ENCODE results near the gene SLC38A10. TPM values are rescaled to one million over a fixed set of nuclear protein-coding genes. Genes with fewer than 3 reads are reported as not detected.

SLC38A10 gene
- total RNA-seq, 1 donor from 2014 or later: 26.1 TPM

- Histone ChIP-seq H3K4me3 (ENCODE audit: low read length in 3 of 3) (no peak overlapping the region), H3K27ac (ENCODE audit: low read depth, low read length) (no peak overlapping the region), H3K36me3 (ENCODE audit: control insufficient read depth in 3 of 3, insufficient read depth in 3 of 3, low read length in 3 of 3) (no peaks in the 10 kb centered on the region), H3K27me3 (ENCODE audit: control insufficient read depth in 3 of 3, insufficient read depth in 3 of 3, low read length in 3 of 3) (peaks cover 0 to 3% (median 0%) of the 10 kb centered on the region in 3 donors), H3K9me3 (ENCODE audit: control insufficient read depth in 3 of 3, low read length in 3 of 3) (no peaks in the 10 kb centered on the region), H3K4me1 (ENCODE audit: control insufficient read depth in 3 of 3, insufficient read depth in 3 of 3, low read length in 3 of 3) (peaks cover 17 to 29% (median 18%) of the 10 kb centered on the region in 3 donors), H3K9ac (ENCODE audit: low read depth in 1 of 3, low read length in 3 of 3) (no peak overlapping the region)
Observed at GRCh38 chr17:81305051-81305630, 10.0 kb upstream of the SLC38A10 start.

- H3K4me1 ChIP-seq (ENCODE audit: control insufficient read depth in 3 of 3, insufficient read depth in 3 of 3, low read length in 3 of 3): peaks cover 11 to 21% (median 11%) of the 10 kb centered on the region in 3 donors
- H3K27me3 ChIP-seq (ENCODE audit: control insufficient read depth in 3 of 3, insufficient read depth in 3 of 3, low read length in 3 of 3): peaks cover 0 to 3% (median 0%) of the 10 kb centered on the region in 3 donors
- H3K9ac ChIP-seq (ENCODE audit: low read depth in 1 of 3, low read length in 3 of 3): no peak overlapping the region
- H3K9me3 ChIP-seq (ENCODE audit: control insufficient read depth in 3 of 3, low read length in 3 of 3): no peaks in the 10 kb centered on the region
- H3K27ac ChIP-seq (ENCODE audit: low read depth, low read length): no peak overlapping the region
- H3K4me3 ChIP-seq (ENCODE audit: low read length in 3 of 3): no peak overlapping the region
- H3K36me3 ChIP-seq (ENCODE audit: control insufficient read depth in 3 of 3, insufficient read depth in 3 of 3, low read length in 3 of 3): no peaks in the 10 kb centered on the region
Observed at GRCh38 chr17:81304196-81305015, 9.3 kb upstream of the SLC38A10 start.

- H3K4me3 ChIP-seq (ENCODE audit: low read length in 3 of 3): no peak overlapping the region
- H3K9ac ChIP-seq (ENCODE audit: low read depth in 1 of 3, low read length in 3 of 3): peak overlapping the region in 1 of 3 donors; percentile 60
- peaks cover 0 to 3% (median 0%) of the 10 kb centered on the region in 3 donors for H3K27me3 ChIP-seq (ENCODE audit: control insufficient read depth in 3 of 3, insufficient read depth in 3 of 3, low read length in 3 of 3)
- no peaks in the 10 kb centered on the region for H3K9me3 ChIP-seq (ENCODE audit: control insufficient read depth in 3 of 3, low read length in 3 of 3)
- H3K4me1 ChIP-seq (ENCODE audit: control insufficient read depth in 3 of 3, insufficient read depth in 3 of 3, low read length in 3 of 3): peaks cover 2 to 14% (median 4%) of the 10 kb centered on the region in 3 donors
- H3K36me3 ChIP-seq (ENCODE audit: control insufficient read depth in 3 of 3, insufficient read depth in 3 of 3, low read length in 3 of 3): no peaks in the 10 kb centered on the region
- no peak overlapping the region for H3K27ac ChIP-seq (ENCODE audit: low read depth, low read length)
Observed at GRCh38 chr17:81303385-81303784, 8.3 kb upstream of the SLC38A10 start.

GRCh38 chr17:81302861-81303333 is 7.8 kb upstream of the SLC38A10 start:
- Histone ChIP-seq H3K4me1 (ENCODE audit: control insufficient read depth in 3 of 3, insufficient read depth in 3 of 3, low read length in 3 of 3) (peaks cover 0 to 9% (median 4%) of the 10 kb centered on the region in 3 donors), H3K9ac (ENCODE audit: low read depth in 1 of 3, low read length in 3 of 3) (peak overlapping the region in 1 of 3 donors; percentile 60), H3K4me3 (ENCODE audit: low read length in 3 of 3) (no peak overlapping the region), H3K27ac (ENCODE audit: low read depth, low read length) (no peak overlapping the region), H3K36me3 (ENCODE audit: control insufficient read depth in 3 of 3, insufficient read depth in 3 of 3, low read length in 3 of 3) (no peaks in the 10 kb centered on the region), H3K9me3 (ENCODE audit: control insufficient read depth in 3 of 3, low read length in 3 of 3) (no peaks in the 10 kb centered on the region), H3K27me3 (ENCODE audit: control insufficient read depth in 3 of 3, insufficient read depth in 3 of 3, low read length in 3 of 3) (peaks cover 0 to 3% (median 0%) of the 10 kb centered on the region in 3 donors)

- no peaks in the 10 kb centered on the region for H3K36me3 ChIP-seq (ENCODE audit: control insufficient read depth in 3 of 3, insufficient read depth in 3 of 3, low read length in 3 of 3)
- no peaks in the 10 kb centered on the region for H3K9me3 ChIP-seq (ENCODE audit: control insufficient read depth in 3 of 3, low read length in 3 of 3)
- no peak overlapping the region for H3K4me3 ChIP-seq (ENCODE audit: low read length in 3 of 3)
- peaks cover 0 to 8% (median 4%) of the 10 kb centered on the region in 3 donors for H3K4me1 ChIP-seq (ENCODE audit: control insufficient read depth in 3 of 3, insufficient read depth in 3 of 3, low read length in 3 of 3)
- peak overlapping the region in 1 of 3 donors; percentile 60 for H3K9ac ChIP-seq (ENCODE audit: low read depth in 1 of 3, low read length in 3 of 3)
- peaks cover 0 to 3% (median 0%) of the 10 kb centered on the region in 3 donors for H3K27me3 ChIP-seq (ENCODE audit: control insufficient read depth in 3 of 3, insufficient read depth in 3 of 3, low read length in 3 of 3)
- H3K27ac ChIP-seq (ENCODE audit: low read depth, low read length): no peak overlapping the region
Observed at GRCh38 chr17:81302324-81302723, 7.2 kb upstream of the SLC38A10 start.

DNA sequence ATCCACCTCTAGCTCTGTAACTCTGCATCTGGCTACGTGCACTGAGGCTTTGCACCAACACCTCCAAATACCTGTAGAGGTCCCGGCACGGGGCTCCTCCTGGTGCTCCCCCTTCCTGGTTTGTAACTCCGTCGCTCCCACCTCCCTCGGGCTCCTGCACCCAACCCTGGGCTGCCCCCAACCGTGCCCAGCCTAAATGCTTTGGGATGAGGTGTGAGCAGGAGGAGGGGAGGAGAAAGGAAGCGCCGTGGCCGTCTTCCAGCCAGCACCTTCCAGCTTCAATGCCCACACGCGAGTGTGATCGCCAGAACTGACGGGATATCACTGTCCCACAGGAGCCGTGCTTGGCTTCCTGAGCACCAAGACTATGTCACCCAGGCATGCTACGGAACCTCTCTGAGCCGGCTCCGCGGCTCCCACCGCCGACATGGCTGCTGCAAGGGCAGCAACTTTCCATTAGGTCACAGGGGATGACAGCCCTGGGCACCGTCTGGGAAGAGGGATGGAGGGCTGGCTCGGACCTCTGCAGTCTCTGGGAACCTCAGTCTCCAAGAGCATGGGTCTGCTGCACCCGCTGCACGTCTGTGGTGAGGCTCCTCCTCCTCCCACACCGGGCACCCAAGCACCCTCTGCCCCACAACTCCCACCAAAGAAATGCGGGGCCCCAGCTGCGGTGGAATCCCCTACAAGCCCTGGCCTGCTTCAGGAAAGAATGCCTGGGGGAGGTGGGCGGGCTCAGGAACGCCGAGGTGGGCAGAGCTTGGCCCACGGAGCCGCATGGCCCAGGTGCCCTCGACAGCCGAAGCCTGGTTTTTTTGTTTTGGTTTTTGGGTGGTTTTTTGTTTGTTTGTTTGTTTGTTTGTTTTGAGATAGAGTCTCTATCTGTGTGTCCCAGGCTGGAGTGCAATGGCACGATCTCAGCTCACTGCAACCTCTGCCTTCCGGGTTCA is 6.4 kb upstream of the SLC38A10 start:
- Histone ChIP-seq H3K4me3 (ENCODE audit: low read length in 3 of 3) (no peak overlapping the region), H3K27ac (ENCODE audit: low read depth, low read length) (no peak overlapping the region), H3K9ac (ENCODE audit: low read depth in 1 of 3, low read length in 3 of 3) (peak overlapping the region in 1 of 3 donors; percentile 8), H3K36me3 (ENCODE audit: control insufficient read depth in 3 of 3, insufficient read depth in 3 of 3, low read length in 3 of 3) (no peaks in the 10 kb centered on the region), H3K9me3 (ENCODE audit: control insufficient read depth in 3 of 3, low read length in 3 of 3) (no peaks in the 10 kb centered on the region), H3K4me1 (ENCODE audit: control insufficient read depth in 3 of 3, insufficient read depth in 3 of 3, low read length in 3 of 3) (peaks cover 0 to 8% (median 4%) of the 10 kb centered on the region in 3 donors), H3K27me3 (ENCODE audit: control insufficient read depth in 3 of 3, insufficient read depth in 3 of 3, low read length in 3 of 3) (peaks cover 0 to 3% (median 0%) of the 10 kb centered on the region in 3 donors)

DNA sequence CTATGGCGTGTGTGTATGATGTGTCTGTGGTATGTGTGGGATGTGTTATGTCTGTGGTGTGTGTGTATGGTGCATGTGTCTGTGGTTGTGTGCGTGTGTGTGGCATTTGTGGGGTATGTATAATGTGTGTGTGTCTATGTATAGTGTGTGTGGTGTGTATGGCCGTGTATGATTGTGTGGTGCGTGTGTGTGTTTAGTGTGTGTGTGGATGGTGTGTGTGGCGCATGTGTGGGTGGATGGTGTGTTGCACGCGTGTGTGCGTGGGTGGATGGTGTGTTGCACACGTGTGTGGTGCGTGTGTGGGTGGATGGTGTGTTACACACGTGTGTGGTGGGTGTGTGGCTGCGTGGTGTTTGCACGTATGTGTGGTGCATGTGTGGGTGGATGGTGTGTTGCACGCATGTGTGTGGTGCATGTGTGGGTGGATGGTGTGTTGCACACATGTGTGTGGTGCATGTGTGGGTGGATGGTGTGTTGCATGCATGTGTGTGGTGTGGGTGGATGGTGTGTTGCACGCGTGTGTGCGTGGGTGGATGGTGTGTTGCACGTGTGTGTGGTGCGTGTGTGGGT is 5.6 kb upstream of the SLC38A10 start:
- H3K9ac ChIP-seq (ENCODE audit: low read depth in 1 of 3, low read length in 3 of 3): no peak overlapping the region
- no peak overlapping the region for H3K4me3 ChIP-seq (ENCODE audit: low read length in 3 of 3)
- H3K9me3 ChIP-seq (ENCODE audit: control insufficient read depth in 3 of 3, low read length in 3 of 3): no peaks in the 10 kb centered on the region
- H3K27ac ChIP-seq (ENCODE audit: low read depth, low read length): no peak overlapping the region
- peaks cover 5 to 13% (median 8%) of the 10 kb centered on the region in 3 donors for H3K4me1 ChIP-seq (ENCODE audit: control insufficient read depth in 3 of 3, insufficient read depth in 3 of 3, low read length in 3 of 3)
- H3K27me3 ChIP-seq (ENCODE audit: control insufficient read depth in 3 of 3, insufficient read depth in 3 of 3, low read length in 3 of 3): peaks cover 0 to 3% (median 0%) of the 10 kb centered on the region in 3 donors
- no peaks in the 10 kb centered on the region for H3K36me3 ChIP-seq (ENCODE audit: control insufficient read depth in 3 of 3, insufficient read depth in 3 of 3, low read length in 3 of 3)

DNA sequence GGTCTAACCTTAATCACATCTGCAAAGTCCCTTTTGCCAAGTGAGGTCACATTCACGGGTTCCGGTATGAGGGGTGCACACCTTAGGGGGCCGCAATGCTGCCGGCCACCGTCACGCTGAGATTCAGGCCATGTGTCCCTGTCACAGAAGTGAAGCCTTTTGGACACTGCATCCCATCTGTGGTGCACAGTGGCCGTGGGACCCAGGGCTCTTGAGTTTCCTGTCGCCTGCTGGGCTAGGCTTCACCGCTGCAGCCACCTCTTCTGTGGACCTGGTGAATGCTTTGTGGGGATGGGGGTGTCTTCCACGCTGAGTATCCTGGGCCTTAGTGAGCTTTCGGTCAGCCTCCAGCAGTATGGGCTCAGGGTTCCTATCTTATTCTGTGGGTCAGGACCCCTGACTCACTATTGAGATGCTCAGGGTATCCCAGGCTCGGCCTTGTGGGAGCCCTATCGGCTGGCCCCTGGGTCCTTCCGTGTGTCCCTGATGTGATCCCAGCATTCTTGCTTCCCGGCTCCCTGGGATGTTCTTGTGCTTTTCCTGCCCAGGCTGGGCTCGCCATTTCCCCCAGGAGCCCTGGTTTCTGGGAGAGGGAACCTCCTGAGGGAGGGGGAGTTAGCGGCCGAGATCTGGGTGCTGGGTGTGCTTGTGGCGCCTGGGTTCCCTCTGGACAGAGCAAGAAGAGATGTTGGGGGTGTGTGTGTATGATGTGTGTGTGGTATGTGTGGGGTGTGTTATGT is 4.9 kb upstream of the SLC38A10 start:
- no peaks in the 10 kb centered on the region for H3K36me3 ChIP-seq (ENCODE audit: control insufficient read depth in 3 of 3, insufficient read depth in 3 of 3, low read length in 3 of 3)
- H3K27me3 ChIP-seq (ENCODE audit: control insufficient read depth in 3 of 3, insufficient read depth in 3 of 3, low read length in 3 of 3): peaks cover 0 to 3% (median 0%) of the 10 kb centered on the region in 3 donors
- H3K9ac ChIP-seq (ENCODE audit: low read depth in 1 of 3, low read length in 3 of 3): peak overlapping the region in 1 of 3 donors; percentile 25
- H3K9me3 ChIP-seq (ENCODE audit: control insufficient read depth in 3 of 3, low read length in 3 of 3): no peaks in the 10 kb centered on the region
- no peak overlapping the region for H3K27ac ChIP-seq (ENCODE audit: low read depth, low read length)
- peaks cover 7 to 15% (median 12%) of the 10 kb centered on the region in 3 donors for H3K4me1 ChIP-seq (ENCODE audit: control insufficient read depth in 3 of 3, insufficient read depth in 3 of 3, low read length in 3 of 3)
- no peak overlapping the region for H3K4me3 ChIP-seq (ENCODE audit: low read length in 3 of 3)

Measured in skeletal muscle tissue (tissue), 4 donors.